Stimulated activated CD4-positive, alpha-beta T cell treated with anti-CD3 and anti-CD28 coated beads, Interleukin-2, amount 100 ng/mL, for 24 hours (primary cell): ENCODE measurements around the gene TBC1D22A.

Experiments
- DNase-seq, 2 donors: peaks; one replicate each; pipeline ENCODE4 v3.0.0-alpha.2; 2020

The TBC1D22A gene

DNA sequence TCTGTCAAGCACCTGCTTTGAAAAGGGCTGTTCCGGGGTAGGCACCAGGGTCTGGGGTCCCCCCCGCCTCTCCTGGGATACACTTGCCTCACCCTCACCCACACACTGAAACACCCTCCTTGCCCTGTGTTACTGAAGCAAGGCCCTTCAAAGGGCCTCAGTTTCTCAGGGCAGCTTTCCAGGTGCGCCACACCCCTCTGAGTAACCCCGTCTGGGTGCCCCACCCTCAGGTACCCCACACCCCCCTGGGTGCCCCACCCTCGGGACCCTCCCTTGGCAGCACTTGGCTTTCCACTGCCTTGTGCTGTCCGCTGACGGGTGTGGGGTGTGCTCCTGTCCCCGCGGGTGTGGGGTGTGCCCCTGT is 413.6 kb downstream of the TBC1D22A start:
- no peak for DNase-seq

DNA sequence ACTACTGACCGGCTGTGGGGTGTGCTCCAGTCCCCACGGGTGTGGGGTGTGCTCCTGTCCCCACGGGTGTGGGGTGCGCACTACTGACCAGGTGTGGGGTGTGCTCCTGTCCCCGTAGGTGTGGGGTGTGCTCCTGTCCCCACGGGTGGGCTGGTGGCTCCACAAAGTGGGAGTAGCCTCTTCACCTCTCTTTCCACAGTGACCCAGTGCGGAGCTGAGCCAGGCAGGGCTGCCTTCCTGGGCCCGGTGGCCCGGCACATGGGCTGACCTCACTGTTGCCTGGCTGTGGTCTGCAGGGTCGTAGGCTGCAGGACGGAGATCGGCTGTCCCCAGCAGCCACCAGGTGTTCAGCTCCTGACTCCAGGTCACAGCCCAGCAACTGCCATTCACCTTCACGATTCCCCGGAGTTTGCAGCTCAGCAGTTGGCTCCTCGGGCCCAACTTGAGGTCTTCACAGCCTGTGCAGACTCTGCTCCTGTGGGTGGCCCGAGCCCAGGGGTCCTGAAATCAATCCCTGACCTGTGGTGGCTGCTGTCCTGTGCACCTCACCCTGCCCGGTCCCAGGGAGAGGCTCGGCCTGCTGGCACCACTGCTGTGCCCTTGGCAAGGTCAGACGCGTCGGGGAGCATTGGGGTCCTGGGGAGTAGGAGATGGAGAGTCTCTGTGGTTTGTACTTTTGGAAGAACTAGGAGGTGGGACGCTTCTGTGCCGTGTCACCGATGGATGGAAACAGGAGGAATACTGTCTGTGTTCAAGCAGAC is 414.3 kb downstream of the TBC1D22A start:
- no peak for DNase-seq

DNA sequence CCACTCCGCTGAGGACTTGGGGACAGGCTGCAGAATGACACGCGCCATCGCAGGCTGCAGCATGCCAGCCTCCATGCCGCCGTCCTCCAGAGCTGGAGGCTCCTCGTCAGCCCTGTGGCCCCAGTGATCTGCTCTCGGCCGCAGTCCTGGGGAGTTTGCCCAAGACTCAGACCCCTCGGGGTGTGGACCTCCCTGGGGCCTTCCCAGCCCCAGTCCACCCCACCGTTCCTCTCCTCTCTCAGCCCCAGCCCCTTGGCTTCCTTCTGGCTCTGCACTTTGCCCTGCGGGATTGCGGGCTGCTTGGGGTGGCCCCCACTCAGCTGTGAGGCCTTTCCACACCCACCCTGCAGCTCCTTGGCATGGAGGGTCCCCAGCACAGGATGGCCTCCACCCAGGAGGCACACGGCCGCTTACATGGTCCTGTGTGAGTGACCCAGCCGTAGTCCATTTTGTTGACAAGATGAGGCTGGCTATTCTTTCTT is 414.9 kb downstream of the TBC1D22A start:
- no peak for DNase-seq

DNA sequence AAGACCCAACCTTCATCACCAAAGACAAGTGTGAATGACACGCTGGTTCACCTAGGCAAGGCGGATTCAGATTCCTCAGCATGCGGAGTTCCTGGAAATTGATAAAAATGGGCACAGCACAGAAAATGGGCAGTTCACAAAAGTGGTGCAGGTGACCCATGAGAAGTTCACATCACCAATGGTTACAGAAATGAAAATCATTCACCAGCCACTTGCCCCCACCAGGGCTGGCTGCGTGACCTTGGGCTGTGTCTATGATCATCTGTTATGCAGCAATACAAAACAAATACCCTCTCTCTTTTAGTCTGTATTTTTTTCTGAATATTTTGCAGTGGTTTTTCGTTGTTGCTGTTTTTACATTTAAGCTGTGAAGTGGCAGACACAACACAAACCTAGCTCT is 415.9 kb downstream of the TBC1D22A start:
- no peak for DNase-seq

DNA sequence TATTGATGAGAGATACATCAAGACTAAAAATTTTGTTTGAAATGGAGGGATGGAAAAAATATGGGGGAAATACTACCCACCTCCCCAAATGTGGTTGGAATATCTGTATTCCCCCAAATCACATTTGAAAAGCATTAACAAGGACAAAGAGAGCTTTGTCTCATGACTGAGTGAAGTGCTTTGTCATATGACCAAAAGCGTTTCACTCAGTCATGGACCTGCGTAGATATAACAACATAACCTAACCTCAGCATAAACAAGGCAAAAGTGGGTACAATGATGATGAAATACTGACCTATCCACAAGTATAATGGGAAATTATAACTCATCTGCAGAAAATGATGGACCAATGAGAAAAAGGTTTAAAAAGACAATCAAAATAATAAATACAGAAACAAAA is 418.3 kb downstream of the TBC1D22A start:
- no peak for DNase-seq

DNA sequence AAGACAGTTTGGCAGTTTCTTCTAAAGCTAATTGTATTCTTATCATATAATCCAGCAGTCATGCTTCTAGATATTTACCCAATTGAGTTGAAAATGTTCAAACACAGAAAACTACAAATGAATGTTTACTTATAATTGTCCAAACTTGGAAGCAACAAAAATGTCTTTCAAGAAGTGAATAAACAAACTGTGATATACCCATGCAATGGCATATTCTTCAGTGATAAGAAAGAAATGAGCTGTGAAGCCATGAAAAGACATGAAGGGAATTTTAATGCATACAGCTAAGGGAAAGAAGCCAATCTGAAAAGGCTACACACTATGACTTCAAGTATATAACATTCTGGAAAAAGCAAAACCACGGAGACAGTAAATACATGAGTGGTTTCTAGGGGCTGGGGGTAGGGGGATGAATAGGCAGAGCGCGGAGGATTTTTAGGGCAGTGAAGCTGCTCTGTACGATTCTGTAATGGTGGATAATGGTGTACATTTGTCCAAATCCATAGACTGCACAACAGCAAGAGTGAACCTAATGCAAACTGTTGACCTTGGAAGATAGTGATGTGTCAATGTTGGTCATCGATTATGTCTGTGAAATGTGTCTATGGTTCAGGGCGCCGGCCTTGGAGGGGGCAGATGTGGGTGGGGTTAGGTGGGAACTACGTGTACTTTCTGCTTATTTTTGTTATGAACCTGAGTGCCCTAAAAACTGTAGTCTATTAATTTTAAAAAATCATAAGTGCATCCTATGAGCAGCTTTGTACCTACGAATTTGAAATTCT is 424.9 kb downstream of the TBC1D22A start:
- no peak for DNase-seq

DNA sequence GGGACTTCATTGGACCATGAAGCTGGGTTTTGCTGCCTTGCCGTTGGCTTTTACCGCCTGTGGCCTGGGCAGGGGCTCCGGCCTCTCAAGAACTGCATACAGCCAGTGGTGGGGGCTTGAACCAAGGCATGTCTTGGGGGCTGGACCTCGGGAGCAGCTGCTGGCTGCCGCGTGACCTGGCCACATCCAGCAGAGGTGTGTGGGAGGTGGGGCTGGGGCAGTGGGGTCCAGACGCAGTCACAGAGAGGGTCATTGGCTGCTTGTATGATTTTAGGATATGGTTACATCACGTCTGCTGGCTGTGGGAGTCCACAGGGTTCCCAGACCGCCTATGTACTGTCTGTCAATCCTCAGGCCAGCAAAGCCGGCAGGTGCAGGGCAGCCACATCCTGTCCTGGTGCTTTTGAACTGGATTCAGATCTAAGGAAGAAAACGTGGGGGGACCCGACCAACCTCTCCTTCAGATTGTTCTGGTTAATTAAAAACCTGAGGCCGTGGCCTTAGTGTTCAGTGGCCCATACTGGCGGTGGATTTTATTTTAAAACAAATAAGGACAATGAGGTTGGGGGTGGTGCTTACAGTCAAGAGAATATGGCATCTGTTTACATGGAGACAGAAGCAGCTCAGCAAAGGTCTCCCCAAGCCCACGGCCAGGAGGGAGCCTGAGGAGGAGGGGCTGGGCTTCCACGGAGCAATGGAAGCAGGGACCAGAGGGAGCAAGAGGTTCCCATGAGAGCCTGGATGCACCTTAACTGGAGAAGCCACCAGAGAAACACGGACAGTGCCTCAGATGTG is 426.0 kb downstream of the TBC1D22A start:
- no peak for DNase-seq

DNA sequence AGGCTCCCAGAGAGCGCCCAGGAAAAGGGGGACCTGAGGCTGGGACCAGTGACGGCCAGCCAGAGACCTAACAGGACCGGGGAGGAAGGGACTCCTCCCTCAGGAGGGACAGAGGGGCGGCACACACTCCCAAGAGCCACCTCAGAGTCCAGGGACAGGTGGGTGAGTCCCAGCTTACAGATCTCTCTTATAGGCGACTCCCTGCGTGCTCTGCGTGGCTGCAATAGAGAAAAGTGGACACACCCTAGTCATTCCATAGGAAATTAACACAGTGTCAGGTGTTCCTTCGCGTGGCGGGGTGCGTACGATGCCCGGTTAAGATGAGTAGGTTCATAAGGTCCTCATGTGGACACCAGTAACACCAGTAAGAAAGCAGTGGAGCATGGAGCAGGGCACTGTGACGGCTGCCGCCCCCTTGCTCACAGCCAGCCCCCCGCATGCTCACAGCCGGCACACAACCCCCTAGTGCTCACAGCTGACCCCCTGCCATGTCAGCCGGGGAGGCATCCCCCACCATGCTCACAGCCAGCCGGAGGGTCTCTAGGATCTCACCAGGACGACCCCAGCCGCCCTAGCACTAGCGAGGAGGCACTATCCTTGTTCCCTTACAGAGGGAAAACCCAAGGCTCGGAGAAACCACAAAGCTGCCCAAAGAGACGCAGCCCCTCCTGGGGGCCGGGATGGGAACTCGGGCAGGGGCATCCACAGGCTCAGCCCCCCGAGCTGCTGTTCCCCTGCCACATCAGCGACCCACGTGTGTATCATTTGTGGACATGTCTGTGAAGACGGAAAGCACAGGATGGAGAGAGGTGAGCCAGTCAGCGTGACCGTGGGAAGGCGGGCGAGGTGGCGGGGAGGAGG is 426.8 kb downstream of the TBC1D22A start:
- no peak for DNase-seq

DNA sequence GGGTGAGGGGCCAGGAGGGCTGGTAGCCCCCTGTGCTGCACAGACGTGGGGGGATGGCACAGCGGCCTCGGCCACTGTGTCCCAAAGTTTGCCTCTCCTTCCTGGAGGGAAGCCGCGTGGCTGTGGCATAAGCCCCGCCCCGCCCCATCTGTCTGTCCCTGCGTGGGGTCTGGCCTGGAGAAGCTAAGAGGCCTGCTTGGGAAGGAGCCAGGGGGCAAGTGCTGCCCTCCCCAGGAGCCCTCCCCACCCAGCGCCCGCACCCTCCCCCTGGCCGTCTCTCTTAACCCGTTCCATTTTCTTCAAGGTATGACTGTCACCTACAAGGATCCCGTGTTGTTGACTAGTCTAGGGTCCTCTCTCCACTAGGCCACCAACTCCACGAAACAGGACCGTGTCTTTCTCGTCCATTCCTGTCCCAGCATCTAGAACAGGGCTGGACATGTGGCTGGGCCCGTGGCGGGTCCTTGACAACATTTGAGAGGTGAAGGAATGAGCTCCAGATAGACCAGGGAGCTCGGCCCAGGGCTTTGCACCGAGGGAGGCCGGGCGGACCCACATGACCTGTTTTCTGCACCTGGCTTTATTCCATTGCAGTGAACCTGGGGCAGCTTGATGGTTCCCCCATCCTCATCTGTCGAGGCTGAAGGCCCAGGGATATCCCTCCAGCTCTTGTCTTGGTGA is 428.0 kb downstream of the TBC1D22A start:
- DNase-seq: no peak

DNA sequence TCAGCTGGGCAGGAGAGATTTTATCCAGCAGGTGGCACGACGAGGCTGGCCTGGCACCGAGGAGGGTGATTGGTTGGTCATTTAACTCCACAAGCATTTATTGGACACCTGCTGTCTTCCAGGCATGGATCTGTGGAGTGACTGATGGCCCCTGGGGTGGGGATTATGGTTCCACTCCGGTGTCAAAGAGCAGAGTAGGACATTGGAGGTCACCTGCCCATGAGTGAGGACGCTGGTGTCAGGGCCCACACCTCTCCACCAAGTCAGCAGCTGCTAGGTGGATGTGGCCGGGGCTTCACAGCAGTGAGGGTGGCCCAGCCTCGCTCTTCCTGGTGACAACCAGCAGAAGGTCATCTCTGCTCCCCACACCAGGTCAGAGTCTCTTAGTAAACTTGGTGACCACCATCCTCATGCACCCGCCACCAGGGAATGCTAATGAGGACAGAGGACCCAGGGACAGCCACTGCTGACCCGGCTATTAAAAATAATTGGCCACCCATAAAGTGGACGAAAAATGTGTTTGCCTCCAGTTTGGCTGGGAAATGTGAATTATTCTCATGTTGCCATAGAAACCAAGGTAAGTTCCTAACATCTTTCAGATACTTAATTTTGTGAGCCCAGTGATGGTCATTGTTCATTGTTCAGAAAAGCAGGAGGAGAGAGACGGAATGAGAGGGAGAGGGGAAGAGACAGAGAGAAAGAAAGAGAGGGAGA is 428.7 kb downstream of the TBC1D22A start:
- DNase-seq: no peak

DNA sequence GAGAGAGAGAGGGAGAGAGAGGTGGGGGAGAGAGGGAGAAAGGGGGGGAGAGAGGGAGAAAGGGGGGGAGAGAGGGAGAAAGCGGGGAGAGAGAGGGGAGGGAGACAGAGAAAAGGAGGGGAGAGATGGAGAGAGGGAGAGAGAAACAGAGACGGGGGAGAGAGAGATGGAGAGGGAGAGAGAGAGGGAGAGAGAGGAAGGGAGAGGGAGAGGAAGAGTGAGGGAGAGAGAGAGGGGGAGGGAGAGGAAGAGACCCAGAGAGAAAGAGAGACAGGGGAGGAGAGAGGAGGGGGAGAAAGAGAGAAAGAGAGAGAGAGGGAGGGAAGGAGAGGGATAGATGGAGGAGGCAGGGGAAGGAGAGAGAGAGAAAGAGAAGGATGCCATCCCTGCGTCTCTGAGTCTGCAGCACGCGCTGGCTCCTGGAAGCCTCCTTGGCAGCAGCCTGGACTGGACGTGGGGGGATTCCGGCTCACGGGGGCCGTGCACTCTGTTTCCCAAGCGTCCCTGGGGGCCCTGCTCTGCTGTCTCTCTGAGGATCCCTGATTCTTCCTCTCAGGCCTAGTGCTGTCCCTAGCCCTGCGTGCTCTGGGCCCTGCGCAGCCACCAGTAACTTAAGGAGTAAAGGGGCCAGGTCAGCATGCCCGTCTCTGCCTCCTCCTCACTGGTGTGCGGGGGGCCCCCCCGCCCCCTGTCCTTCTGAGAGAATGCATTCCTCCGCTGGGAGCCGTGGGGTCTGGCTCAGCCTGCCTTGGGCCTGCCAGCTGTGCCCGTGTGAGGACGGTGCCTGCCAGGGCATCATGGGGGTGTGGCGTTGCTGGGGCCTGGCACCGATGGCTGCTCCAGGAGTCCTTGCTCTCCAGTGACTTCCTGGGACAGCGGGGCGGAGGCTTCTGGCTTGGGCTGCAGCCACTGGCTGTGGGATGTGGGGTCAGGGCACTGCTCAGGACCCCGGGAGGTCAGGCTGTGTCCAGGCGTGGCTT is 429.5 kb downstream of the TBC1D22A start:
- no peak for DNase-seq

DNA sequence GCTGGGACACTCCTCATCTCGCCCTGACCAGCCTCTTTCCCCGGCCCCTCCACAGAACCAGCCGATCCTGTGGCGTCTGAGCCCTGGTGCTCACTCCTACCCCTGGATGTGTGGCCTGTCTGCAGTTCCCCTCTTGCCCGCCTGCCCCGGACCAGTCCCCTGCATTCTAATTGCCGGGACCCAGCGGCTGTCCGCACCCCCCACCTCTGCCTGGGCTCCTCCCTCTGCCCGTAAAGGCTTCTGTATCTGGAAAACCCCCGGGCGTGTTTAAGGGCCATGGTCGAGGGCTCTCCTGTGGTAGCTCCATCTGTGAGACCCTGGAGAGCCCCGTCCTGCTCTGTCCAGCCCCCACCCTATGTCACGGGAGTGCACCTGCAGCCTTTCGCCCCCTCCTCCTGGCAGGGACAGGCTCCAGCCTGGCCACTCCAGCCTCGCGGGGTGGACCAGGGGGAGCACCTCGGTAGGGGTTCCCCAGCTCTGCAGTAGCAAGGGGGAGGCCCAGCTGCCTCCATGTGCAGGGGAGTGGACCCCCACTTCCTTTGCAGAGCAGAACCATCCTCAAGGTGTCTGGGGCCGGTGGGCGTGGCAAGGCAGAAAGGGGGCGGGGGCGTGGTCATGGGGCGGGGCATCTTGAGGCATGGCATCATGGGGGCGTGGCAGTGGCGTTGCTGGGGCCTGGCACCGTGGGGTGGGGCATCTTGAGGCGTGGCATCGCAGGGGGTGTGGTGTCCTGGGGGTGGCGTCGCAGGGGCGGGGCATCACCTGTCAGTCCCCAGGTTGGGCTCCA is 430.4 kb downstream of the TBC1D22A start:
- peak in 1 of 2 donors; percentile 15 for DNase-seq

DNA sequence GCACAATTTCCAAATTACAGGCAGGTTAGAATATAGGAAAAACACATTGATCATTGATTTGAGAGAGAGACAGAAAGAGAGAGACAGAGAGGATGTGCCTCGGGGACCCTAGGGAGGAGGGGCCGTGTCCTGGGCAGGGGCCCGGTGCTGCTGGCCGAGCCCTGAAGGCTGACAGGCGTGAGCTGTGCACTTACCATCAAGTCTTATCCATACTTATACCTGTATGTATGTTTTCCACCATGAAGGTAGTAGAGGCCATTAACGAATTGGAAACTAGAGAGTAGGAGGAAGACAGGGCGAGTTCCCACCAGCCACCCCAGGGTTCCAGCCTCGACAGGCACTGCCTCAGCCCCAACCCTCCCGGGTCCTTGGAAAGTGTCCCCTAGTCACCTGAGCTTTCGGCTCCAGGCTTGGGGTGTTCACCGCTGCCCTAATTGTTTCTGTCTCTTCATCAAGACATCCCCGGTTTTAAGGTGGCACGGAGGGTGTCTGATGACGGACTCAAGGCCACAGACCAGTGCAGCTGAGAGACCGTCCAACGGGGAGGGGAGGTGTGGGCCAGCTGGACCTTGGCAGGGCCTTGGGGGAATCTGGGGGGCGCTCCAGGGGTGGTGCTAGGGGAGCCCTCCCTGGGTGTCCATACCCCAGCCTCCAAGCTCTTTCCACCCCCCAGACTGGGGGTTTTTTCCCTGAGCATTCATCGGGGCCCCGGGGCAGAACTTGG is 431.3 kb downstream of the TBC1D22A start:
- DNase-seq: peak in 1 of 2 donors; percentile 4

DNA sequence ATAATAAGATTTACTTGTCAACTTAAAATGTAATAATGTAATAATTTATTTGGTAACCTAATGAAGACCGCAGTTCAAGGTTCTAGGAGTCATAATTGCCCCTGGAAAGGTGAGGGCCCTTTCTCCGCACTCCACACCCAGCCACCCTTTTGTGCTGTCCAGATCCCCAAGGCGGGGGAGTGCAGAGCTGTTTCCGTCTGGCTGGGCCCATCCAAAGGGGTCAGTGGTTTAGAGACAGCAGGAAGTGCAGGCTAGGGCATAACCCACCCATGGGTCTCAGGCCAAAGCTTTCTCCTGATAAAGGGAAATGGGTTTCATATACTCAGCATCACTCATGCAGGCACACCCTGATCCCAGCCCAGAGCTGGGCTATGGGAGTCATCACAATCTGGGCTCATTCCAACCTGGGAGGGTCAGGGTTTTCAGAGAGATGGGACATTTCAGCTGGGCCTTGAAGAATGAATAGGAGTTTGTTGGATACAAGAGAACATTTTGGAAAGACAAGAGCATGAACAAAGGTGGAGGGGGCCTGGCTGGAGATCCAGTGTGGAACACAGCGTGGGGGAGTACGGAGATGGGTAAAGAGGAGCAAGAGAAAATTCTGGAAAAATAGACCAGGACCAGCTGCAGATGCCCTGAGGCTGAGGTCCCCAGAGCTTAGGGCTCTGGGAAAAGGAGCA is 432.2 kb downstream of the TBC1D22A start:
- DNase-seq: peak in 1 of 2 donors; percentile 1

DNA sequence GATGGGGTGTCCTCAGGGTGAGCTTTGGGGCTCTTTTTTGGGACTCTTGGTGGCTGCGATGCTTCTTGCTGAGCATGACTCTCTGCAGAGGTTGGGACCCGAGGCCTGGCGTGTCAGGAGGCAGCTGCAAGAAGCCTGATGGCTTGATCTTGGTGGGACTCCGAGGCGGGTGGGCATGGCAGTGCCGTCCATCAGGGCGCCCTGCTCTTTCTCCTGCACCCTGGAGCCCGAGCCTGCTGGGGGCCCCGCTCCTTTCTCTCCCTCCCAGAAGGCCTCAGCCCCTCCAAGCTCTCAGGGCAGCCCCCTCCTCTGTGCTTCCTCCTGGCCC is 432.7 kb downstream of the TBC1D22A start:
- DNase-seq: peak in 1 of 2 donors; percentile 11

DNA sequence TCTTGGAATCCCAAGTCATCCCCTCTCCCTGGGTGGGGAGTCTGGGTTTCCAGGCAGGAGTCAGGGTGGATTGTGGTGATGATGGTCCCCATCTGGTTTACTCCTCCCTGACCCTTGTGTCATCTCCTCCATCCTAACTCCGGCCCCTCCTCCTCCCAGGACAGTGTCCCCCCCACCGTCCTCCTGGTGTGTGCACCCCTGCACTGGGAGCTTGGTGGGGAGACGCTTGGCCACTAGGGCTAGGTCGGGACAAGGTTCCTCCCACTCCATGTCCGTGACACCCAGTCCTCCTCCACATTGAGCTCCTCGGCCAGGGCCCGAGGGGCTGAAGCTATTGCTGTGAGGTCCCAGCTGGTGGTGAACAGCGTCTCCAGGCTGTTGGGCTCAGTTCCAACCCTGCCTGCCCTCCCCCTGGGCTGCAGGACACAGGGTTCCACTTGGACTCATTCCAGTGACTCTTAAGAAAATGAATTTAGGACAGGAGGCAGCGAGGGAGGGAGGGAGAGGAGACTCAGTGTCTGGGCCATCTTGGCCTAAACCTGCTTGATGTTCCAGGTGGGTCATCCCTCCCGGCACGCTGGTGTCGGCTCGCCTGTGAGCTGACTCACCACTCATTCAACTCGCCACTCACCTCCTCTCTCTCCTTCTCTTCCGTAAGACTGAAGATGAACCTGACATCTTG is 433.2 kb downstream of the TBC1D22A start:
- DNase-seq: peak in 1 of 2 donors; percentile 9

DNA sequence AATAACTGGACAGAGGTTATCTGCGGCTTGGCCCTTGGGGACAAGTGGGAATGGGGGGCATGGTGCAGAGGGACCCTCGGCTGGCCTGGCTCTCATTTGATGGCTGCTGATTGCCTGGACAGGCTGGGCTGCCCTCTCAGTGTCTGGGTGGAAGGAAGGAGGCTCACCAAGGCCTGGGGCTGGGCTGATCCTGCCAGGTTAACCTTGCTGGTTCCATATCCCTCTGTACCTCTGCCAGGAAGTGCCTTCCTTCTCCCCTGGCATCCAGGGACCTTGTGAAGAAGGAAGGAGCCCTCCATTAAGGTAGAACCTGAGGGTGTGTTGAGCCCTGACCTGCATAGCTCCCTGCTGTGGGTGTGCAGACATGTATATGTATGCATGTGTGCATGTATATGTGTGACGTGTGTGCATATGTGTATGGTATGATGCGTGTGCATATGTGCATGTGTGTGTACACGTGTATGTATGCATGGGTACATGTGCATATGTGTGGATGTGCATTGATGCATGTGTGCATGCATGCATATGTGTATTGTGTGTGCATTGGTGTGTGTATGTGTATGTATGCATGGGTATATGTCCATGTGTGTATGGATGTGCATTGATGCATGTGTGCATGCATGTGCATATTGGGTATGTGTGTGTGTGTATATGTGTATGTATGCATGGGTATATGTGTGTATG is 433.9 kb downstream of the TBC1D22A start:
- no peak for DNase-seq
